K562 (cell line): ENCODE measurements around the gene PNPLA7. TPM values are rescaled to one million over a fixed set of nuclear protein-coding genes. Genes with fewer than 3 reads are reported as not detected.

Experiments used
- ASH1L ChIP-seq: fragments of 450-650 bp; IDR thresholded peaks from 2 replicates; pipeline ENCODE4 v1.6.1; 2018; ENCODE audit warnings: borderline replicate concordance, mild to moderate bottlenecking, low read depth; ENCODE audit not compliant: partially characterized antibody
- BDP1 ChIP-seq: IDR thresholded peaks from 3 replicates; pipeline ENCODE4 v1.6.1; 2011; ENCODE audit not compliant: insufficient read length, insufficient read depth
- BRCA1 ChIP-seq, 2 experiments: fragments of 450-650 bp in 1 of 2; sonication (generic) in 1 of 2; formaldehyde crosslinking in 1 of 2; IDR thresholded peaks; 2 replicates each; pipeline versions ENCODE4 v1.5.0 to v1.6.1; 2017 to 2020; ENCODE audit warnings: mild to moderate bottlenecking in 1 of 2, missing genetic modification reagents in 1 of 2
- EP400 ChIP-seq: fragments of 450-650 bp; IDR thresholded peaks from 2 replicates; pipeline ENCODE4 v1.6.1; 2017; ENCODE audit warnings: antibody characterized with exemption, mild to moderate bottlenecking, moderate library complexity
- EZH2 ChIP-seq: IDR thresholded peaks from 2 replicates; pipeline ENCODE4 v1.6.1; 2012; ENCODE audit warnings: low read depth, mild to moderate bottlenecking, inconsistent platforms, low read length, borderline replicate concordance
- FOXK2 ChIP-seq, 2 experiments: fragments of 450-650 bp; IDR thresholded peaks in 1 of 2; conservative IDR thresholded peaks in 1 of 2; 2 replicates each; pipeline ENCODE4 v1.6.1; 2016; ENCODE audit warnings: low read depth in 2 of 2, mild to moderate bottlenecking in 1 of 2
- GTF2E2 ChIP-seq: fragments of 200-800 bp; sonication (Bioruptor generic); IDR thresholded peaks from 2 replicates; pipeline ENCODE4 v1.6.1; 2016; ENCODE audit warnings: missing genetic modification characterization, missing compliant biosample characterization
- KDM2B ChIP-seq: fragments of 250-450 bp; sonication (Bioruptor Pico); IDR thresholded peaks from 2 replicates; pipeline ENCODE4 v1.8.0; 2021; ENCODE audit warnings: mild to moderate bottlenecking, moderate library complexity
- NFXL1 ChIP-seq: fragments of 450-650 bp; formaldehyde crosslinking; IDR thresholded peaks from 2 replicates; pipeline ENCODE4 v1.4.0; 2021; ENCODE audit warnings: mild to moderate bottlenecking
- POLR2AphosphoS5 ChIP-seq: IDR thresholded peaks from 2 replicates; pipeline ENCODE4 v1.6.1; 2011; ENCODE audit warnings: mild to moderate bottlenecking, low read depth, low read length, moderate library complexity; ENCODE audit not compliant: control insufficient read depth, insufficient read depth
- POU5F1 ChIP-seq: fragments of 150-350 bp; IDR thresholded peaks from 2 replicates; pipeline ENCODE4 v1.6.1; 2014; ENCODE audit warnings: borderline replicate concordance, low read length, low read depth, mild to moderate bottlenecking; ENCODE audit not compliant: partially characterized antibody
- PPARD ChIP-seq: fragments of 250-450 bp; sonication (Bioruptor Pico); IDR thresholded peaks from 2 replicates; pipeline ENCODE4 v1.8.0; 2022; ENCODE audit warnings: inconsistent platforms, mild to moderate bottlenecking, moderate library complexity
- RBFOX2 ChIP-seq: fragments of 200-400 bp; formaldehyde crosslinking; IDR thresholded peaks from 2 replicates; pipeline ENCODE4 v1.6.1; 2017; ENCODE audit warnings: low read depth, mild to moderate bottlenecking, low read length, moderate library complexity
- YBX1 ChIP-seq: fragments of 450-650 bp; IDR thresholded peaks from 2 replicates; pipeline ENCODE4 v1.7.1; 2016; ENCODE audit warnings: mild to moderate bottlenecking
- ZC3H11A ChIP-seq: IDR thresholded peaks from 2 replicates; pipeline ENCODE4 v1.6.1; 2012; ENCODE audit warnings: low read depth, low read length, improper control_type of control experiment
- ZFP36 ChIP-seq: fragments of 150-350 bp; IDR thresholded peaks from 2 replicates; pipeline ENCODE4 v1.6.1; 2018; ENCODE audit warnings: low read length, low read depth; ENCODE audit not compliant: partially characterized antibody
- ZNF239 ChIP-seq: fragments of 250-450 bp; sonication (Bioruptor Pico); IDR thresholded peaks from 2 replicates; pipeline ENCODE4 v1.4.0; 2020; ENCODE audit warnings: mild to moderate bottlenecking
- ZNF695 ChIP-seq: fragments of 450-650 bp; formaldehyde crosslinking; IDR thresholded peaks from 2 replicates; pipeline ENCODE4 v1.4.0; 2020; ENCODE audit warnings: mild to moderate bottlenecking, moderate library complexity
- polyA plus RNA-seq, 8 experiments: library from polyadenylated mRNA; depleted of rRNA in 4 of 8; stranded (reverse) in 5 of 8; unstranded in 3 of 8; fragments of >200 nt; fragmentation: Nextera tagmentation in 2 of 8; fragmentation: Illumina TruSeq in 1 of 8; extraction: Ambion mirVana in 2 of 8; extraction: Trizol in 1 of 8; gene quantifications; 2 replicates each; pipeline versions ENCODE4 v1.2.1 to v1.2.3, GENCODE V29; 2011 to 2014; ENCODE audit warnings: inconsistent platforms in 1 of 8, missing spikeins in 1 of 8
- total RNA-seq, 7 experiments: library from RNA; depleted of rRNA in 6 of 7; stranded (reverse); fragments of >200 nt in 6 of 7; fragmentation: Illumina TruSeq in 2 of 7; extraction: Trizol in 2 of 7; gene quantifications; 2 replicates each; pipeline versions ENCODE4 v1.2.1 to v1.2.3, GENCODE V29; 2011 to 2021; ENCODE audit warnings: low replicate concordance in 1 of 7
- TF ChIP-seq, protein P1 (sequence below): sonication (generic); formaldehyde crosslinking; IDR thresholded peaks from 2 replicates; pipeline ENCODE4 v1.8.0; 2022; ENCODE audit warnings: mild to moderate bottlenecking, missing genetic modification reagents, borderline replicate concordance
- TF ChIP-seq, protein P2 (sequence below): fragments of 450-650 bp; IDR thresholded peaks from 2 replicates; pipeline ENCODE4 v1.6.1; 2017; ENCODE audit warnings: antibody characterized with exemption, mild to moderate bottlenecking
- TF ChIP-seq, protein P3 (sequence below): sonication (generic); IDR thresholded peaks from 2 replicates; pipeline ENCODE4 v1.6.1; 2016

Gene PNPLA7
- total and polyA plus RNA-seq, 9 of the 15 experiments (the other 6 are each of a cell fraction or from before 2014, with no cell fraction given), result 0.01 to 0.85 (median 0.19) TPM; not detected in 1

DNA sequence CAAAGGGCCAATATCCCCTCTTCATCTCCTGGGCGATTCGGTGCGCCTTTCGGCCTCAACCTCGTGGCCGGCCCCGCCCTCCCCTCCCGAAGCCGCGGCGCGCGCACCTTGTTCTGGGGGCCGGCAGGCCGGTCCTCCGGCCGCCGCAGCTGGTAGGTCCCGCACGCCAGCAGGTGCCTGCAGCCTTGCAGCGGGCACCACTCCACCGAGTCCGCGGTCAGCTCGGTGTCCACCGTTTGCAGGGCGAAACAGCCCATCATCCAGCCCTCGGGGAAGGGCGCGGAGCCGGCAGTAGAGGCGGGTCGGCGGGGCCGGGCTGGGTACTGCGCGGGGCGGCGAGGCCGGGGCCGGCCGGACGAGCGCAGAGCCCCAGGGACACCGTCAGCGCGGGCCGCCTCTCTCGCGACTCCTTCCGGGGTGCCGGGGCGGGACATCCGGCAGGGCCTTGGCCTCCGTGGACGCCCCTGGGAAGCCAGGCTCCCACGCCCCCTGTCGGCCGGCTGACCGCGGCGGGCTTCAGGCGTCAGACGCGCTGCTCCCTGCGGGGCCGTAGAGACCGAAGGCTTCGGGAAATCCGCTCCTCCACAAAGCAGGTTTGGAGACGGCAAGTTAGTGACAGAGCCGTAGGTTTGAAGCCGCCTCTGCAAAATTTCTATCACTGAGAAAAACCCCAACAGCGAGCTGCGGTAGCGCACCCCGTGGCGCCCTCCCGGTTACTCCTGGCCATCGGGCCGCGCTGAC lies 28.5 kb upstream of the PNPLA7 start, which contains the start of gene DPH7 (continued):
- TF ChIP-seq, protein P1, sequence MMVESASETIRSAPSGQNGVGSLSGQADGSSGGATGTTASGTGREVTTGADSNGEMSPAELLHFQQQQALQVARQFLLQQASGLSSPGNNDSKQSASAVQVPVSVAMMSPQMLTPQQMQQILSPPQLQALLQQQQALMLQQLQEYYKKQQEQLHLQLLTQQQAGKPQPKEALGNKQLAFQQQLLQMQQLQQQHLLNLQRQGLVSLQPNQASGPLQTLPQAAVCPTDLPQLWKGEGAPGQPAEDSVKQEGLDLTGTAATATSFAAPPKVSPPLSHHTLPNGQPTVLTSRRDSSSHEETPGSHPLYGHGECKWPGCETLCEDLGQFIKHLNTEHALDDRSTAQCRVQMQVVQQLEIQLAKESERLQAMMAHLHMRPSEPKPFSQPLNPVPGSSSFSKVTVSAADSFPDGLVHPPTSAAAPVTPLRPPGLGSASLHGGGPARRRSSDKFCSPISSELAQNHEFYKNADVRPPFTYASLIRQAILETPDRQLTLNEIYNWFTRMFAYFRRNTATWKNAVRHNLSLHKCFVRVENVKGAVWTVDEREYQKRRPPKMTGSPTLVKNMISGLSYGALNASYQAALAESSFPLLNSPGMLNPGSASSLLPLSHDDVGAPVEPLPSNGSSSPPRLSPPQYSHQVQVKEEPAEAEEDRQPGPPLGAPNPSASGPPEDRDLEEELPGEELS (CRISPR knock-in tag), result 0 out of 2 replicates have a peak, but pooled peaks have one; percentile 70
- TF ChIP-seq ZNF239 (CRISPR knock-in tag) (peak; percentile 43; the same call in 1 of the 2 replicates), POU5F1 (no peak), EP400 (peak; percentile 88), ASH1L (no peak), BRCA1 (IDR thresholded peaks at IDR 0.05) (no peak), BRCA1 (CRISPR knock-in tag; IDR thresholded peaks at IDR 0.05) (no peak), KDM2B (CRISPR knock-in tag) (peak; percentile 12; the same call in 1 of the 2 replicates), FOXK2 (conservative IDR thresholded peaks at IDR 0.05 in 1 of 2, IDR thresholded peaks at IDR 0.05 in 1 of 2; ENCODE audit: low read depth in 2 of 2) (0 out of 4 replicates have a peak, but pooled peaks of 1 of the 2 experiments have one; percentile 31), ZNF695 (CRISPR knock-in tag) (no peak), EZH2 (no peak), BDP1 (no peak), POLR2AphosphoS5 (peak; percentile 60), PPARD (CRISPR knock-in tag) (no peak), ZC3H11A (no peak), ZFP36 (no peak), GTF2E2 (tag) (peak; percentile 76; the same call in 1 of the 2 replicates), NFXL1 (CRISPR knock-in tag) (0 out of 2 replicates have a peak, but pooled peaks have one; percentile 10), YBX1 (no peak), RBFOX2 (peak; percentile 90)
- TF ChIP-seq, protein P2, sequence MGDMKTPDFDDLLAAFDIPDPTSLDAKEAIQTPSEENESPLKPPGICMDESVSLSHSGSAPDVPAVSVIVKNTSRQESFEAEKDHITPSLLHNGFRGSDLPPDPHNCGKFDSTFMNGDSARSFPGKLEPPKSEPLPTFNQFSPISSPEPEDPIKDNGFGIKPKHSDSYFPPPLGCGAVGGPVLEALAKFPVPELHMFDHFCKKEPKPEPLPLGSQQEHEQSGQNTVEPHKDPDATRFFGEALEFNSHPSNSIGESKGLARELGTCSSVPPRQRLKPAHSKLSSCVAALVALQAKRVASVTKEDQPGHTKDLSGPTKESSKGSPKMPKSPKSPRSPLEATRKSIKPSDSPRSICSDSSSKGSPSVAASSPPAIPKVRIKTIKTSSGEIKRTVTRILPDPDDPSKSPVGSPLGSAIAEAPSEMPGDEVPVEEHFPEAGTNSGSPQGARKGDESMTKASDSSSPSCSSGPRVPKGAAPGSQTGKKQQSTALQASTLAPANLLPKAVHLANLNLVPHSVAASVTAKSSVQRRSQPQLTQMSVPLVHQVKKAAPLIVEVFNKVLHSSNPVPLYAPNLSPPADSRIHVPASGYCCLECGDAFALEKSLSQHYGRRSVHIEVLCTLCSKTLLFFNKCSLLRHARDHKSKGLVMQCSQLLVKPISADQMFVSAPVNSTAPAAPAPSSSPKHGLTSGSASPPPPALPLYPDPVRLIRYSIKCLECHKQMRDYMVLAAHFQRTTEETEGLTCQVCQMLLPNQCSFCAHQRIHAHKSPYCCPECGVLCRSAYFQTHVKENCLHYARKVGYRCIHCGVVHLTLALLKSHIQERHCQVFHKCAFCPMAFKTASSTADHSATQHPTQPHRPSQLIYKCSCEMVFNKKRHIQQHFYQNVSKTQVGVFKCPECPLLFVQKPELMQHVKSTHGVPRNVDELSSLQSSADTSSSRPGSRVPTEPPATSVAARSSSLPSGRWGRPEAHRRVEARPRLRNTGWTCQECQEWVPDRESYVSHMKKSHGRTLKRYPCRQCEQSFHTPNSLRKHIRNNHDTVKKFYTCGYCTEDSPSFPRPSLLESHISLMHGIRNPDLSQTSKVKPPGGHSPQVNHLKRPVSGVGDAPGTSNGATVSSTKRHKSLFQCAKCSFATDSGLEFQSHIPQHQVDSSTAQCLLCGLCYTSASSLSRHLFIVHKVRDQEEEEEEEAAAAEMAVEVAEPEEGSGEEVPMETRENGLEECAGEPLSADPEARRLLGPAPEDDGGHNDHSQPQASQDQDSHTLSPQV, result 0 out of 2 replicates have a peak, but pooled peaks have one; percentile 69
- TF ChIP-seq, protein P3, sequence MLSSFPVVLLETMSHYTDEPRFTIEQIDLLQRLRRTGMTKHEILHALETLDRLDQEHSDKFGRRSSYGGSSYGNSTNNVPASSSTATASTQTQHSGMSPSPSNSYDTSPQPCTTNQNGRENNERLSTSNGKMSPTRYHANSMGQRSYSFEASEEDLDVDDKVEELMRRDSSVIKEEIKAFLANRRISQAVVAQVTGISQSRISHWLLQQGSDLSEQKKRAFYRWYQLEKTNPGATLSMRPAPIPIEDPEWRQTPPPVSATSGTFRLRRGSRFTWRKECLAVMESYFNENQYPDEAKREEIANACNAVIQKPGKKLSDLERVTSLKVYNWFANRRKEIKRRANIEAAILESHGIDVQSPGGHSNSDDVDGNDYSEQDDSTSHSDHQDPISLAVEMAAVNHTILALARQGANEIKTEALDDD, result no peak
